T-helper 2 cell treated with Interferon-gamma antibody and Interleukin-4, amounts not matched to agents 100 ng/mL and 5 ng/mL, for 36 hours (primary cell): Measurements from ENCODE around the gene TMEM218. TPM values are rescaled to one million over a fixed set of nuclear protein-coding genes. Genes with fewer than 3 reads are reported as not detected.

Experiments
- intact Hi-C: fragments of 100-400 bp; cut with micrococcal nuclease; formaldehyde crosslinking; loops from one replicate; pipeline ENCODE4 v1.15.1; 2023
- total RNA-seq: library from RNA; stranded (reverse); gene quantifications from 2 replicates; pipeline ENCODE4 v1.2.3, GENCODE V29; 2022

TMEM218 gene
- total RNA-seq, 1 donor from 2014 or later = 17.5 TPM

GRCh38 chr11:125129316-125129993 is 18.0 kb upstream of the TMEM218 start:
- intact Hi-C loops = no loop called here

- intact Hi-C loops = no loop called here
Measured at GRCh38 chr11:125128450-125128849, 17.0 kb upstream of the TMEM218 start.

GRCh38 chr11:125124618-125124992 is 13.2 kb upstream of the TMEM218 start:
- intact Hi-C loops = no loop called here

GRCh38 chr11:125123947-125124617 is 12.7 kb upstream of the TMEM218 start:
- intact Hi-C loops = no loop called here

- intact Hi-C loops = no loop called here
Measured at GRCh38 chr11:125123194-125123946, 11.9 kb upstream of the TMEM218 start.

- intact Hi-C loops = loop anchor here (10.0 kb wide), 1 partner anchor 767 kb away; the partner anchor contains the start of gene HYLS1
Measured at GRCh38 chr11:125117429-125117828, 6.0 kb upstream of the TMEM218 start.

GRCh38 chr11:125114518-125114917 is 3.1 kb upstream of the TMEM218 start:
- intact Hi-C loops = loop anchor here (5.0 to 10.0 kb wide), 2 partner anchors 770 to 1372 kb away; partner anchors contain the start of genes HYLS1 and ZNF202

- intact Hi-C loops = loop anchor here (2.0 to 10.0 kb wide), 3 partner anchors 365 to 1370 kb away; partner anchors contain the start of genes HYLS1 and ZNF202
Measured at GRCh38 chr11:125112208-125112604, 780 bp upstream of the TMEM218 start.

GRCh38 chr11:125111001-125111342 is 454 bp downstream of the TMEM218 start:
- intact Hi-C loops = loop anchor here (1.0 to 10.0 kb wide), 9 partner anchors 48 to 1369 kb away; partner anchors contain the start of genes CCDC15, EI24, HYLS1 and MSANTD2

- intact Hi-C loops = loop anchor here (2.0 to 10.0 kb wide), 4 partner anchors 48 to 1368 kb away; partner anchors contain the start of genes HYLS1, PUS3, SLC37A2 and ZNF202
Measured at GRCh38 chr11:125110506-125110905, 920 bp downstream of the TMEM218 start.

- intact Hi-C loops = no loop called here
Measured at GRCh38 chr11:125108469-125108868, 3.0 kb downstream of the TMEM218 start.

GRCh38 chr11:125105926-125106325 is 5.5 kb downstream of the TMEM218 start:
- intact Hi-C loops = no loop called here

- intact Hi-C loops = no loop called here
Measured at GRCh38 chr11:125102510-125102909, 8.9 kb downstream of the TMEM218 start.

GRCh38 chr11:125102025-125102424 is 9.4 kb downstream of the TMEM218 start:
- intact Hi-C loops = no loop called here

- intact Hi-C loops = no loop called here
Measured at GRCh38 chr11:125101596-125101995, 9.8 kb downstream of the TMEM218 start.

GRCh38 chr11:125100136-125100535 is 11.3 kb downstream of the TMEM218 start:
- intact Hi-C loops = no loop called here

- intact Hi-C loops = no loop called here
Measured at GRCh38 chr11:125094731-125095130, 16.7 kb downstream of the TMEM218 start.

- intact Hi-C loops = no loop called here
Measured at GRCh38 chr11:125093502-125093901, 17.9 kb downstream of the TMEM218 start.

GRCh38 chr11:125092669-125093068 is 18.8 kb downstream of the TMEM218 start:
- intact Hi-C loops = no loop called here

- intact Hi-C loops = no loop called here
Measured at GRCh38 chr11:125091877-125092664, 19.4 kb downstream of the TMEM218 start.

- intact Hi-C loops = no loop called here
Measured at GRCh38 chr11:125091247-125091876, 20.1 kb downstream of the TMEM218 start.
